Hepatocyte (in vitro differentiated cells): Measurements from ENCODE around the gene SLC24A1. TPM values are rescaled to one million over a fixed set of nuclear protein-coding genes. Genes with fewer than 3 reads are reported as not detected.

Source experiments
- DNase-seq: peaks from one replicate; pipeline ENCODE4 v3.0.0-alpha.2; 2016; ENCODE audit warnings: low spot score
- H2AFZ ChIP-seq: fragments of 200-600 bp; sonication (generic); 2 replicates; pipeline ENCODE4 v1.6.0; 2016; ENCODE audit warnings: antibody characterized with exemption, mild to moderate bottlenecking
- H3K27ac ChIP-seq: fragments of 200-600 bp; sonication (generic); 2 replicates; pipeline ENCODE4 v1.5.1; 2016; ENCODE audit warnings: mild to moderate bottlenecking
- H3K27me3 ChIP-seq: fragments of 200-600 bp; sonication (generic); 2 replicates; pipeline ENCODE4 v1.6.1; 2016
- H3K36me3 ChIP-seq: fragments of 200-600 bp; sonication (generic); replicated peaks from 2 replicates; pipeline ENCODE4 v1.5.1; 2016; ENCODE audit warnings: low read depth; ENCODE audit not compliant: insufficient read depth
- H3K4me1 ChIP-seq: fragments of 200-600 bp; sonication (generic); 2 replicates; pipeline ENCODE4 v1.5.1; 2016; ENCODE audit warnings: mild to moderate bottlenecking, moderate library complexity; ENCODE audit not compliant: insufficient read depth
- H3K4me2 ChIP-seq: fragments of 200-600 bp; sonication (generic); 2 replicates; pipeline ENCODE4 v1.6.0; 2016
- H3K4me3 ChIP-seq: fragments of 200-600 bp; sonication (generic); 2 replicates; pipeline ENCODE4 v1.5.1; 2016; ENCODE audit warnings: mild to moderate bottlenecking
- H3K79me2 ChIP-seq: fragments of 200-600 bp; sonication (generic); 2 replicates; pipeline ENCODE4 v1.6.0; 2017; ENCODE audit warnings: mild to moderate bottlenecking
- H3K9me2 ChIP-seq: fragments of 200-600 bp; sonication (generic); replicated peaks from 2 replicates; pipeline ENCODE4 v1.6.0; 2017; ENCODE audit warnings: mild to moderate bottlenecking; ENCODE audit not compliant: insufficient read depth
- H3K9me3 ChIP-seq: fragments of 200-600 bp; sonication (generic); 2 replicates; pipeline ENCODE4 v1.5.1; 2016; ENCODE audit warnings: low read depth, mild to moderate bottlenecking
- H4K20me1 ChIP-seq: fragments of 200-600 bp; sonication (generic); 2 replicates; pipeline ENCODE4 v1.6.0; 2016; ENCODE audit warnings: mild to moderate bottlenecking; ENCODE audit not compliant: insufficient read depth, poor library complexity, severe bottlenecking
- CTCF ChIP-seq: fragments of 200-600 bp; sonication (generic); IDR thresholded peaks from 2 replicates; pipeline ENCODE4 v1.5.1; 2016; ENCODE audit warnings: antibody characterized with exemption, mild to moderate bottlenecking; ENCODE audit not compliant: poor library complexity
- EZH2 ChIP-seq: fragments of 200-600 bp; sonication (generic); IDR thresholded peaks from 2 replicates; pipeline ENCODE4 v1.6.1; 2016; ENCODE audit warnings: antibody characterized with exemption, mild to moderate bottlenecking, borderline replicate concordance
- EZH2phosphoT487 ChIP-seq: fragments of 200-600 bp; sonication (generic); IDR thresholded peaks from one replicate; pipeline ENCODE4 v1.6.1; 2018; ENCODE audit warnings: antibody characterized with exemption, mild to moderate bottlenecking, low read depth, moderate library complexity; ENCODE audit not compliant: unreplicated experiment, severe bottlenecking
- WGBS: methylation state at CpG from one replicate; pipeline ENCODE4 v1.1.6; 2016; ENCODE audit warnings: low lambda C conversion rate; ENCODE audit errors: missing lambda C conversion rate; 5-methylcytosine and 5-hydroxymethylcytosine counted together
- polyA plus RNA-seq: library from polyadenylated mRNA; unstranded; fragments of >200 nt; fragmentation: Nextera tagmentation; extraction: Ambion mirVana; gene quantifications from 2 replicates; pipeline ENCODE4 v1.2.1, GENCODE V29; 2016
- total RNA-seq: library from RNA; depleted of rRNA; stranded (reverse); fragments of >200 nt; gene quantifications from 2 replicates; pipeline ENCODE4 v1.2.3, GENCODE V29; 2014

The SLC24A1 gene
- total and polyA plus RNA-seq, 2 experiments from 2014 or later, result 3.6 to 7.4 TPM

GRCh38 chr15:65663521-65663920 lies 41.8 kb downstream of the SLC24A1 start:
- DNase-seq, result no peak
- no peak overlapping the region for H3K4me3 ChIP-seq
- no peaks in the 10 kb centered on the region for H3K79me2 ChIP-seq
- no peaks in the 10 kb centered on the region for H3K9me3 ChIP-seq
- H3K27ac ChIP-seq, result no peak overlapping the region
- TF ChIP-seq CTCF, result no peak
- no peak for TF ChIP-seq EZH2phosphoT487
- TF ChIP-seq EZH2, result no peak
- 84% methylated on average over 3 of the region's 3 CpGs for WGBS
- H3K4me1 ChIP-seq, result no peaks in the 10 kb centered on the region
- no peaks in the 10 kb centered on the region for H3K9me2 ChIP-seq
- H2AFZ ChIP-seq, result no peak overlapping the region
- no peak overlapping the region for H3K4me2 ChIP-seq
- no peaks in the 10 kb centered on the region for H4K20me1 ChIP-seq
- no peaks in the 10 kb centered on the region for H3K36me3 ChIP-seq
- no peaks in the 10 kb centered on the region for H3K27me3 ChIP-seq

GRCh38 chr15:65666257-65666656 lies 44.5 kb downstream of the SLC24A1 start:
- TF ChIP-seq EZH2phosphoT487, result no peak
- no peak for TF ChIP-seq CTCF
- Histone ChIP-seq H3K79me2 (no peaks in the 10 kb centered on the region), H3K36me3 (no peaks in the 10 kb centered on the region), H2AFZ (no peak overlapping the region), H3K4me1 (no peaks in the 10 kb centered on the region), H3K9me2 (no peaks in the 10 kb centered on the region), H3K9me3 (no peaks in the 10 kb centered on the region), H3K27ac (no peak overlapping the region), H3K27me3 (no peaks in the 10 kb centered on the region), H3K4me3 (no peak overlapping the region), H4K20me1 (no peaks in the 10 kb centered on the region), H3K4me2 (no peak overlapping the region)
- no peak for DNase-seq
- 85% methylated on average over 3 of the region's 3 CpGs for WGBS

- Histone ChIP-seq H4K20me1 (no peaks in the 10 kb centered on the region), H3K36me3 (no peaks in the 10 kb centered on the region), H3K79me2 (no peaks in the 10 kb centered on the region), H3K4me1 (no peaks in the 10 kb centered on the region), H3K9me2 (no peaks in the 10 kb centered on the region), H3K27ac (no peak overlapping the region), H3K27me3 (no peaks in the 10 kb centered on the region), H2AFZ (no peak overlapping the region), H3K9me3 (no peaks in the 10 kb centered on the region), H3K4me3 (no peak overlapping the region), H3K4me2 (no peak overlapping the region)
- no peak for TF ChIP-seq EZH2
- TF ChIP-seq EZH2phosphoT487, result no peak
- no peak for TF ChIP-seq CTCF
- no peak for DNase-seq
- 83% methylated on average over 1 of the region's 1 CpG for WGBS
Observed at GRCh38 chr15:65675551-65675950, 53.8 kb downstream of the SLC24A1 start.

GRCh38 chr15:65676123-65676522 lies 54.4 kb downstream of the SLC24A1 start:
- Histone ChIP-seq H3K79me2 (no peaks in the 10 kb centered on the region), H3K4me3 (no peak overlapping the region), H4K20me1 (no peaks in the 10 kb centered on the region), H3K4me2 (no peak overlapping the region), H2AFZ (no peak overlapping the region), H3K9me3 (no peaks in the 10 kb centered on the region), H3K27me3 (no peaks in the 10 kb centered on the region), H3K27ac (no peak overlapping the region), H3K4me1 (no peaks in the 10 kb centered on the region), H3K36me3 (no peaks in the 10 kb centered on the region), H3K9me2 (no peaks in the 10 kb centered on the region)
- no peak for TF ChIP-seq CTCF
- WGBS, result 91% methylated on average over 2 of the region's 2 CpGs
- no peak for DNase-seq
